Measurements from ENCODE around the gene IMMP2L. TPM values are rescaled to one million over a fixed set of nuclear protein-coding genes. Genes with fewer than 3 reads are reported as not detected.

Gene IMMP2L
- total and polyA plus RNA-seq, 4 experiments from 2014 or later: 23.5 to 32.2 (median 29.5) TPM

DNA sequence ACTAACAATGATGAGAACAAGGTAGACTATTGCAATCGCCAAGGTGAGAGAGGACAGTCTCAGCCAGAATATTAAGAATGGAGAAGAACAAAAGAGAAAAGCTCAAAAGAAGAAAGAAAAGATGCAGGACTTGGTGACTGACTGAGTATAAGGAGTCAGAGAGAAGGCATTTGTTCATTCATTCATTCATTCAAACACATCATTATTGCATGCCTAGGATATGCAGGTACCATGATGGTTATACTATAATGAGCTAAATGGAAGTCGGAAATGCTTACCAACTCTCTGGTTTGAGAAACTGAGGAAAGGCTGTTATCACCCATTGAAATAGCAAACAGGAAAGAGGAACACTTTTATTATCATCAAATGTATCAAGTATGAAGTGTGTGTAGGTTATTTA lies 180.7 kb downstream of the IMMP2L start:
- Mint-ChIP-seq H3K4me1 (peaks cover 0 to 6% (median 4%) of the 10 kb centered on the region in 4 donors), H3K27me3 (no peaks in the 10 kb centered on the region), H3K27ac (peak overlapping the region in 1 of 7 donors; percentile 73), H3K36me3 (peaks cover 0 to 11% of the 10 kb centered on the region in 2 donors), H3K4me3 (no peak overlapping the region), H3K9me3 (no peaks in the 10 kb centered on the region)
- Histone ChIP-seq H3K9me3 (ENCODE audit: control insufficient read depth in 1 of 2, low read length in 2 of 2) (no peaks in the 10 kb centered on the region), H3K4me1 (ENCODE audit: insufficient read depth, low read length) (no peaks in the 10 kb centered on the region), H3K4me3 (ENCODE audit: low read length in 2 of 2) (no peak overlapping the region), H3K27ac (ENCODE audit: low read depth, low read length) (no peak overlapping the region), H3K27me3 (ENCODE audit: insufficient read depth, low read length) (no peaks in the 10 kb centered on the region), H3K36me3 (ENCODE audit: insufficient read depth, low read length) (no peaks in the 10 kb centered on the region)
- DNase-seq: no peak
- intact Hi-C loops (cut with micrococcal nuclease): no loop called here
- CTCF ChIA-PET (ENCODE audit: partially characterized antibody): no interaction called here
- POLR2A ChIA-PET (ENCODE audit: partially characterized antibody): no interaction called here

DNA sequence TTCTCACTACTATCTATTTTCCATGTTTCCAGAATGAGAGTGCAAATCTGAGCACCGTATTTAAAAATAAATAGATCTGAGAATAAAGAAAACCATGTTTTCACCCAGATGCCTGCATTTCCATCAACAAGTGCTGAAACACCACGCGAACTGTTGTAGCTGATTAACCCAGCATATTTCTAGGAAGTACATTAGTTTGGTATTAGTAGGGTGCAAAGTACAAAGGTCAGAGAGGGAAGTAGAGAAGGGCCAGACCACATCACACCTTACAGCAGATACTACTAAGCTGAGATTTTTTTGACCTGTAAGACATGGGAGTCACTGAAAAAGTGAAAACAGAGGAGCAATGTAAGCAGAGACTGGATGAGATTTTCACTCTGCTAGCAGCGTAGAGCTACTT lies 181.3 kb downstream of the IMMP2L start:
- no peaks in the 10 kb centered on the region for H3K4me1 ChIP-seq (ENCODE audit: insufficient read depth, low read length)
- H3K36me3 ChIP-seq (ENCODE audit: insufficient read depth, low read length): no peaks in the 10 kb centered on the region
- no peak for DNase-seq
- no peak overlapping the region for H3K27ac Mint-ChIP-seq
- peaks cover 0 to 6% (median 4%) of the 10 kb centered on the region in 4 donors for H3K4me1 Mint-ChIP-seq
- H3K27ac ChIP-seq (ENCODE audit: low read depth, low read length): no peak overlapping the region
- CTCF ChIA-PET (ENCODE audit: partially characterized antibody): no interaction called here
- H3K4me3 Mint-ChIP-seq: no peak overlapping the region
- intact Hi-C loops (cut with micrococcal nuclease): no loop called here
- POLR2A ChIA-PET (ENCODE audit: partially characterized antibody): no interaction called here
- no peaks in the 10 kb centered on the region for H3K9me3 Mint-ChIP-seq
- H3K9me3 ChIP-seq (ENCODE audit: control insufficient read depth in 1 of 2, low read length in 2 of 2): no peaks in the 10 kb centered on the region
- H3K27me3 Mint-ChIP-seq: no peaks in the 10 kb centered on the region
- H3K36me3 Mint-ChIP-seq: peaks cover under 1 to 11% of the 10 kb centered on the region in 2 donors
- no peaks in the 10 kb centered on the region for H3K27me3 ChIP-seq (ENCODE audit: insufficient read depth, low read length)
- H3K4me3 ChIP-seq (ENCODE audit: low read length in 2 of 2): no peak overlapping the region

DNA sequence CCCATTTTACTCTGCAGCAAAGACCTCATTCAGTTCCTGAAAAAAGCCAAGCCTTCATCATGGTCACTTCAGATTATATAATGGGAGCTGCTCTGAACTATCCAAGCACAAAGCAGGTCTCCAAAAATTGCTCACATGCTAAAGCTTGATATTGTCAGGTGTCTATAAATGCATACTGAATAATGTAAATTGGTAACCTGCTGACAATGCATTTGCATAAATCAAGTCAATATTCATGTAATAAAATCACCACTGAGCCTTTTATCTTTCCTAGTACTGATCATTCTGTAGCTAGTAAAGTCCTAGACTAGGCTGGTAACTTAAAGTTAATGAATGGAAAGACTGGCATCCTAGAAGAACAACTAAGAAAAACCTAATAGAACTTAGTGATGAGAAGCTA lies 188.3 kb downstream of the IMMP2L start:
- H3K27me3 Mint-ChIP-seq: no peaks in the 10 kb centered on the region
- CTCF ChIA-PET (ENCODE audit: partially characterized antibody): no interaction called here
- no peaks in the 10 kb centered on the region for H3K36me3 ChIP-seq (ENCODE audit: insufficient read depth, low read length)
- peaks cover 1 to 16% of the 10 kb centered on the region in 2 donors for H3K36me3 Mint-ChIP-seq
- POLR2A ChIA-PET (ENCODE audit: partially characterized antibody): no interaction called here
- H3K4me3 ChIP-seq (ENCODE audit: low read length in 2 of 2): no peak overlapping the region
- peaks cover 0 to 2% (median under 1%) of the 10 kb centered on the region in 4 donors for H3K4me1 Mint-ChIP-seq
- H3K9me3 Mint-ChIP-seq: no peaks in the 10 kb centered on the region
- H3K27ac Mint-ChIP-seq: no peak overlapping the region
- H3K27ac ChIP-seq (ENCODE audit: low read depth, low read length): no peak overlapping the region
- no peak for DNase-seq
- intact Hi-C loops (cut with micrococcal nuclease): no loop called here
- no peaks in the 10 kb centered on the region for H3K4me1 ChIP-seq (ENCODE audit: insufficient read depth, low read length)
- no peak overlapping the region for H3K4me3 Mint-ChIP-seq
- no peaks in the 10 kb centered on the region for H3K27me3 ChIP-seq (ENCODE audit: insufficient read depth, low read length)
- no peaks in the 10 kb centered on the region for H3K9me3 ChIP-seq (ENCODE audit: control insufficient read depth in 1 of 2, low read length in 2 of 2)

DNA sequence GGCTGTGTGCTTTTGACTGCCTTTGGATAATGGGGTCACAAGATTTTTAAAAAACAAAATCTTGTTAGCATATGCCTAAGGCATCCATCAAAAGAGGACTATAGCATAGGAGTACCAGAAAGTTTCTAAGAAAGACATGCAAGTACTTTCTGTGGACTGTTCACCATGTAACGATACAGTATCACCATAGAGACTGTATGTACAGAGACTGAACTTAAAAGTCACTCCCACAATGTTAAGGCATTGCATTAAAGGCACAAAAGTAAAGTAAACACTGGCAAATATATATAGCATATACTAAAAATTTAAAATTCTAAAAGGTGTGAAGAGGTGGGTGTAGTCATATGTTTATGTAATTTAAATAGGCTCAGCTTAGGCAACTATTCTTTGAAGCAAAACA lies 190.9 kb downstream of the IMMP2L start:
- Histone ChIP-seq H3K27ac (ENCODE audit: low read depth, low read length) (no peak overlapping the region), H3K4me1 (ENCODE audit: insufficient read depth, low read length) (no peaks in the 10 kb centered on the region), H3K36me3 (ENCODE audit: insufficient read depth, low read length) (no peaks in the 10 kb centered on the region), H3K27me3 (ENCODE audit: insufficient read depth, low read length) (no peaks in the 10 kb centered on the region), H3K4me3 (ENCODE audit: low read length in 2 of 2) (no peak overlapping the region), H3K9me3 (ENCODE audit: control insufficient read depth in 1 of 2, low read length in 2 of 2) (no peaks in the 10 kb centered on the region)
- ChIA-PET CTCF (ENCODE audit: partially characterized antibody) (no interaction called here), POLR2A (ENCODE audit: partially characterized antibody) (no interaction called here)
- no peaks in the 10 kb centered on the region for H3K27me3 Mint-ChIP-seq
- H3K4me3 Mint-ChIP-seq: no peak overlapping the region
- DNase-seq: no peak
- intact Hi-C loops (cut with micrococcal nuclease): no loop called here
- H3K9me3 Mint-ChIP-seq: no peaks in the 10 kb centered on the region
- no peak overlapping the region for H3K27ac Mint-ChIP-seq
- peaks cover 1 to 16% of the 10 kb centered on the region in 2 donors for H3K36me3 Mint-ChIP-seq
- peaks cover 0 to 2% (median under 1%) of the 10 kb centered on the region in 4 donors for H3K4me1 Mint-ChIP-seq

DNA sequence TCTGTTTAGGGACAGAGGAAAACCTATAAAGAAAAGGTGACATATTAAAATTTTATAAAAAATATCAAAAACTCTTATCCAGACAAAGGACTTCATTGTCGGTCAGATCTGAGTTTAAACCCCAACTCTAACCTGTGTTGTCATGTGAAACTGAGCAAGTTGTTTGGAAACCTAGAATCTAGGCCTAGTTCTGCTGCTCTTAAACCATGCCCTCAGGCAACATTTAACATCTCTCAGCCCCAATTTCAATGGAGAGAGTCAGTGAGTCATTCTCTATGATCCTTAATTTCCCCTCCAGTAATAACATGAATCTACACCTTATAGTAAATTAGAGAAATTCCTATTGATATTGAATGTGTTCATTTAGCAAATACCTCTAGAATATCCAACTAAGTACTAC lies 192.3 kb downstream of the IMMP2L start:
- Mint-ChIP-seq H3K36me3 (peaks cover 2 to 15% of the 10 kb centered on the region in 2 donors), H3K9me3 (no peaks in the 10 kb centered on the region), H3K4me1 (peaks cover 0 to 2% (median under 1%) of the 10 kb centered on the region in 4 donors), H3K27me3 (no peaks in the 10 kb centered on the region), H3K27ac (no peak overlapping the region), H3K4me3 (no peak overlapping the region)
- H3K27ac ChIP-seq (ENCODE audit: low read depth, low read length): no peak overlapping the region
- ChIA-PET CTCF (ENCODE audit: partially characterized antibody) (no interaction called here), POLR2A (ENCODE audit: partially characterized antibody) (no interaction called here)
- no peaks in the 10 kb centered on the region for H3K27me3 ChIP-seq (ENCODE audit: insufficient read depth, low read length)
- intact Hi-C loops (cut with micrococcal nuclease): no loop called here
- H3K4me3 ChIP-seq (ENCODE audit: low read length in 2 of 2): no peak overlapping the region
- H3K4me1 ChIP-seq (ENCODE audit: insufficient read depth, low read length): no peaks in the 10 kb centered on the region
- H3K9me3 ChIP-seq (ENCODE audit: control insufficient read depth in 1 of 2, low read length in 2 of 2): no peaks in the 10 kb centered on the region
- H3K36me3 ChIP-seq (ENCODE audit: insufficient read depth, low read length): no peaks in the 10 kb centered on the region
- no peak for DNase-seq

DNA sequence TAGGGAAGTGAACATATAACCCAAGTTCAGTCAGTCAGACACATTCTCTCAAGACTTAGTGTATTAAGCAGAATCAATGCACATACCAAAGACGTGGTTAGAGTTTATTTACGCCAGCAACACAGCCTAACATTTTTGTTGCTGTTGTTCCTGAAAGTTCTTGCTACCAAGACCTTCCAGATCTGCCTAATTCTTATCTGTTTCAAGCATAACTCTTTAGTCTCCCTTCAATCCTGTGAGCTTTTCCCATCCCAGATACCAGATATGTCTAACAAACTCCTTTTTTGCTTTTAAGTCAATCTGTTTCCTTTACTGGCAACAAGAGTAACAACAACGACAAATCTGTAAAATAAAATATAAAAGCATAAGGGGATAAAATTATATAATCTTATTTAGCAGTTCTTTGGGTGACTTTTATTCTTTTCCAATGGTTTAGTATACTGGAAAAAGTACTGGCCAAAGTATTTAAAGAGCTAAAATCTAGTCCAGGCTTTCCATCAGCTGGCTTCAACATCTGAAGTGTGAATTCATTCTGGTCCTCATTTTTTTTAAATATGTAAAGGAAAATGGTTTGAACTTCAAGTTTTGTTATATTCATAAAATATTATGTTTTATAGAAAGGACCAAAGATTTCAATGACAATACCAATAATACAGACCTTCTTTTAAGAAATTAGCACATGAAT lies 193.8 kb downstream of the IMMP2L start:
- Histone ChIP-seq H3K36me3 (ENCODE audit: insufficient read depth, low read length) (no peaks in the 10 kb centered on the region), H3K4me3 (ENCODE audit: low read length in 2 of 2) (no peak overlapping the region), H3K4me1 (ENCODE audit: insufficient read depth, low read length) (no peaks in the 10 kb centered on the region), H3K27ac (ENCODE audit: low read depth, low read length) (no peak overlapping the region), H3K27me3 (ENCODE audit: insufficient read depth, low read length) (no peaks in the 10 kb centered on the region), H3K9me3 (ENCODE audit: control insufficient read depth in 1 of 2, low read length in 2 of 2) (no peaks in the 10 kb centered on the region)
- DNase-seq: no peak
- no peaks in the 10 kb centered on the region for H3K27me3 Mint-ChIP-seq
- peaks cover 0 to 2% (median under 1%) of the 10 kb centered on the region in 4 donors for H3K4me1 Mint-ChIP-seq
- peaks cover 2 to 12% of the 10 kb centered on the region in 2 donors for H3K36me3 Mint-ChIP-seq
- no peaks in the 10 kb centered on the region for H3K9me3 Mint-ChIP-seq
- POLR2A ChIA-PET (ENCODE audit: partially characterized antibody): no interaction called here
- CTCF ChIA-PET (ENCODE audit: partially characterized antibody): no interaction called here
- H3K27ac Mint-ChIP-seq: no peak overlapping the region
- H3K4me3 Mint-ChIP-seq: no peak overlapping the region
- intact Hi-C loops (cut with micrococcal nuclease): no loop called here

DNA sequence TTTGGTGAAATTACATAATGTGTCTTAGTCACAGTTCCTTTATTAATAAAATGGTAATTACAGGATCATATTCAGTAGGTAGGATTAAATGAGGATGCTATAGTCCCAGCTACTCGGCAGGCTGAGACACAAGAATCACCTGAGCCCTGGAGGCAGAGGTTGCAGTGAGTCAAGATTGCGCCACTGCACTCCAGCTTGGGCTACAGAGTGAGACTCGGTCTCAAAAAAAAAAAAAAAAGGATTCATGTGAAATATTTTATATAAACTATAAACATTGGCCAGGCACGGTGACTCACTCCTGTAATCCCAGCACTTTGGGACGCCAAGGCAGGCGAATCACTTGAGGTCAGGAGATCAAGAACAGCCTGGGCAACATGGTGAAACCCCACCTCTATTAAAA lies 197.9 kb downstream of the IMMP2L start:
- H3K27me3 Mint-ChIP-seq: no peaks in the 10 kb centered on the region
- Histone ChIP-seq H3K4me1 (ENCODE audit: insufficient read depth, low read length) (no peaks in the 10 kb centered on the region), H3K9me3 (ENCODE audit: control insufficient read depth in 1 of 2, low read length in 2 of 2) (no peaks in the 10 kb centered on the region), H3K27me3 (ENCODE audit: insufficient read depth, low read length) (no peaks in the 10 kb centered on the region), H3K4me3 (ENCODE audit: low read length in 2 of 2) (no peak overlapping the region), H3K36me3 (ENCODE audit: insufficient read depth, low read length) (no peaks in the 10 kb centered on the region), H3K27ac (ENCODE audit: low read depth, low read length) (no peak overlapping the region)
- intact Hi-C loops (cut with micrococcal nuclease): no loop called here
- H3K9me3 Mint-ChIP-seq: no peaks in the 10 kb centered on the region
- ChIA-PET CTCF (ENCODE audit: partially characterized antibody) (no interaction called here), POLR2A (ENCODE audit: partially characterized antibody) (no interaction called here)
- H3K36me3 Mint-ChIP-seq: peaks cover 0 to 2% of the 10 kb centered on the region in 2 donors
- H3K4me1 Mint-ChIP-seq: no peaks in the 10 kb centered on the region
- no peak overlapping the region for H3K27ac Mint-ChIP-seq
- no peak for DNase-seq
- H3K4me3 Mint-ChIP-seq: no peak overlapping the region

DNA sequence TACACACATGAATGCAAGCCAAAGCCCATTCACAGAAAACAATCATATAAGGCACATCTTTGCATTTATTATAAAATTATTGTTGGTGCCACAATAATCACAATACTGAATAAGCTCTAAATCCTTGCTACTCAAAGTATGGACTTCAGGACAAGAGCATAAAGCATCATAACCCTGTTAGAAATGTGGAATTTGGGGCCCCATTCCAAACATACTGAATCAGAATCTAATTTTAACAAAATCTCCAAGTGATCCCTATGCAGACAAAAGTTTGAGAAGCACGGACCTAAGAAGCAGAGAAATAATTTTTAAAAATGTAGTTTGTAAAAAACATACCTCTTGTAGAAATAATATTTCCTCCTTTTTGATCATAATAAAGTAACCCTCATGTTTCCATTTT lies 199.2 kb downstream of the IMMP2L start:
- Mint-ChIP-seq H3K9me3 (no peaks in the 10 kb centered on the region), H3K27ac (no peak overlapping the region), H3K27me3 (no peaks in the 10 kb centered on the region), H3K36me3 (peaks cover 0 to 2% of the 10 kb centered on the region in 2 donors), H3K4me3 (no peak overlapping the region), H3K4me1 (no peaks in the 10 kb centered on the region)
- intact Hi-C loops (cut with micrococcal nuclease): no loop called here
- H3K36me3 ChIP-seq (ENCODE audit: insufficient read depth, low read length): no peaks in the 10 kb centered on the region
- no peaks in the 10 kb centered on the region for H3K4me1 ChIP-seq (ENCODE audit: insufficient read depth, low read length)
- no peaks in the 10 kb centered on the region for H3K9me3 ChIP-seq (ENCODE audit: control insufficient read depth in 1 of 2, low read length in 2 of 2)
- CTCF ChIA-PET (ENCODE audit: partially characterized antibody): no interaction called here
- H3K27me3 ChIP-seq (ENCODE audit: insufficient read depth, low read length): no peaks in the 10 kb centered on the region
- no peak overlapping the region for H3K27ac ChIP-seq (ENCODE audit: low read depth, low read length)
- POLR2A ChIA-PET (ENCODE audit: partially characterized antibody): no interaction called here
- H3K4me3 ChIP-seq (ENCODE audit: low read length in 2 of 2): no peak overlapping the region
- DNase-seq: no peak
